KBM-7 (cell line): ENCODE measurements around the gene CREG2.

Experiments used
- DNase-seq: peaks from one replicate; pipeline ENCODE4 v3.0.0-alpha.2; 2015
- in situ Hi-C: fragments of 300-500 bp; cut with MboI; formaldehyde crosslinking; loops from 2 replicates; pipeline ENCODE4 v1.14.3; 2020; ENCODE audit warnings: low sequenced_read_pairs, low pct_unique_long_range_greater_than_20kb, mixed read lengths

The CREG2 gene

GRCh38 chr2:101296371-101296770 lies 90.9 kb downstream of the CREG2 start:
- in situ Hi-C loops: no loop called here
- no peak for DNase-seq

- in situ Hi-C loops: no loop called here
- no peak for DNase-seq
Measured at GRCh38 chr2:101295895-101296294, 91.4 kb downstream of the CREG2 start.
